GM12891 (cell line): ENCODE results near the gene LEMD3.
A peak's percentile ranks its signal among the peaks of the same experiment; 100 is the strongest.

ENCODE experiments used
- DNase-seq: peaks from one replicate; pipeline ENCODE4 v3.0.0; 2011; ENCODE audit warnings: low spot score; ENCODE audit not compliant: insufficient read length
- FAIRE-seq: peaks from 2 replicates; lab custom pipeline; 2011; peaks lifted over from hg19 to GRCh38; lab: Jason Lieb, UNC
- PAX5 ChIP-seq: IDR thresholded peaks from 2 replicates; pipeline ENCODE4 v1.6.1; 2011; ENCODE audit warnings: low read length, moderate library complexity, mild to moderate bottlenecking; ENCODE audit not compliant: insufficient read depth, severe bottlenecking
- POLR2A ChIP-seq: IDR thresholded peaks from 2 replicates; pipeline ENCODE4 v1.6.1; 2011; ENCODE audit warnings: low read depth, low read length, control low read depth
- POLR2AphosphoS5 ChIP-seq: IDR thresholded peaks from 2 replicates; pipeline ENCODE4 v1.6.1; 2011; ENCODE audit warnings: low read depth, low read length, control low read depth
- POU2F2 ChIP-seq: IDR thresholded peaks from 2 replicates; pipeline ENCODE4 v1.6.1; 2011; ENCODE audit warnings: low read depth, mild to moderate bottlenecking, control low read depth, low read length, moderate library complexity
- SPI1 ChIP-seq: IDR thresholded peaks from 2 replicates; pipeline ENCODE4 v1.6.1; 2011; ENCODE audit warnings: low read depth, low read length, control low read depth
- TAF1 ChIP-seq: IDR thresholded peaks from 2 replicates; pipeline ENCODE4 v1.6.1; 2011; ENCODE audit warnings: low read depth, low read length, control low read depth

LEMD3 gene

GRCh38 chr12:65248656-65249633, 79.6 kb downstream of the LEMD3 start:
- no peak for DNase-seq
- no peak for FAIRE-seq
- TF ChIP-seq POU2F2, result no peak
- no peak for TF ChIP-seq POLR2AphosphoS5
- TF ChIP-seq PAX5, result no peak
- TF ChIP-seq TAF1, result no peak
- no peak for TF ChIP-seq POLR2A
- no peak for TF ChIP-seq SPI1

- TF ChIP-seq POLR2AphosphoS5, result no peak
- no peak for TF ChIP-seq POU2F2
- no peak for TF ChIP-seq TAF1
- no peak for TF ChIP-seq PAX5
- no peak for TF ChIP-seq POLR2A
- TF ChIP-seq SPI1, result no peak
- no peak for DNase-seq
- no peak for FAIRE-seq
Observed at GRCh38 chr12:65252515-65252914, 83.1 kb downstream of the LEMD3 start.

GRCh38 chr12:65257986-65258385, 88.6 kb downstream of the LEMD3 start:
- FAIRE-seq (no peak), DNase-seq (no peak)
- TF ChIP-seq PAX5 (no peak), TAF1 (no peak), POLR2AphosphoS5 (no peak), POLR2A (no peak), POU2F2 (no peak), SPI1 (no peak)

GRCh38 chr12:65259501-65259900, 90.1 kb downstream of the LEMD3 start:
- no peak for DNase-seq
- TF ChIP-seq SPI1 (0 out of 2 replicates have a peak, but pooled peaks have one; percentile 4), POU2F2 (no peak)
- FAIRE-seq, result no peak

- DNase-seq (no peak), FAIRE-seq (no peak)
- no peak for TF ChIP-seq POLR2AphosphoS5
- TF ChIP-seq POU2F2, result no peak
- no peak for TF ChIP-seq TAF1
- TF ChIP-seq PAX5, result no peak
- no peak for TF ChIP-seq SPI1
- no peak for TF ChIP-seq POLR2A
Observed at GRCh38 chr12:65263777-65264176, 94.4 kb downstream of the LEMD3 start.

- no peak for TF ChIP-seq POLR2AphosphoS5
- TF ChIP-seq SPI1, result no peak
- TF ChIP-seq PAX5, result no peak
- TF ChIP-seq POLR2A, result no peak
- TF ChIP-seq TAF1, result no peak
- TF ChIP-seq POU2F2, result no peak
- no peak for DNase-seq
- no peak for FAIRE-seq
Observed at GRCh38 chr12:65266408-65266807, 97.0 kb downstream of the LEMD3 start.

GRCh38 chr12:65269603-65270002, 100.2 kb downstream of the LEMD3 start:
- no peak for TF ChIP-seq SPI1
- no peak for TF ChIP-seq POU2F2
- TF ChIP-seq TAF1, result no peak
- no peak for TF ChIP-seq PAX5
- TF ChIP-seq POLR2A, result no peak
- TF ChIP-seq POLR2AphosphoS5, result no peak
- FAIRE-seq (no peak), DNase-seq (no peak)

- TF ChIP-seq SPI1 (no peak), POLR2AphosphoS5 (no peak), PAX5 (no peak), POLR2A (no peak), POU2F2 (no peak), TAF1 (no peak)
- FAIRE-seq (no peak), DNase-seq (no peak)
Observed at GRCh38 chr12:65274602-65275272, 105.4 kb downstream of the LEMD3 start.

- no peak for TF ChIP-seq POLR2A
- no peak for TF ChIP-seq POLR2AphosphoS5
- TF ChIP-seq PAX5, result no peak
- TF ChIP-seq TAF1, result no peak
- TF ChIP-seq SPI1, result no peak
- no peak for TF ChIP-seq POU2F2
- no peak for FAIRE-seq
- no peak for DNase-seq
Observed at GRCh38 chr12:65275627-65276026, 106.2 kb downstream of the LEMD3 start.
